Measurements from ENCODE around the gene SLC25A1. TPM values are rescaled to one million over a fixed set of nuclear protein-coding genes. Genes with fewer than 3 reads are reported as not detected.
A peak's percentile ranks its signal among the peaks of the same experiment; 100 is the strongest.

Gene SLC25A1
- total RNA-seq, 2 donors from 2014 or later = 39.0 to 48.2 TPM

- intact Hi-C loops (cut with DNase I) = no loop called here
- ATAC-seq (no peak), DNase-seq (no peak)
Observed at GRCh38 chr22:19184276-19184997, 5.9 kb upstream of the SLC25A1 start.

- ATAC-seq (no peak), DNase-seq (no peak)
- intact Hi-C loops (cut with DNase I) = no loop called here
Observed at GRCh38 chr22:19183216-19183615, 4.7 kb upstream of the SLC25A1 start.

- DNase-seq (no peak), ATAC-seq (no peak)
- intact Hi-C loops (cut with DNase I) = no loop called here
Observed at GRCh38 chr22:19182472-19183157, 4.1 kb upstream of the SLC25A1 start.

GRCh38 chr22:19181786-19182471 is 3.4 kb upstream of the SLC25A1 start:
- intact Hi-C loops (cut with DNase I) = no loop called here
- ATAC-seq (no peak), DNase-seq (no peak)

- intact Hi-C loops (cut with DNase I) = no loop called here
- ATAC-seq = no peak
- DNase-seq = no peak
Observed at GRCh38 chr22:19180740-19181410, 2.3 kb upstream of the SLC25A1 start.

- DNase-seq = no peak
- intact Hi-C loops (cut with DNase I) = no loop called here
- ATAC-seq = no peak
Observed at GRCh38 chr22:19180234-19180633, 1.7 kb upstream of the SLC25A1 start.

GRCh38 chr22:19179497-19180048 is 1.0 kb upstream of the SLC25A1 start:
- DNase-seq = peak; percentile 81
- intact Hi-C loops (cut with DNase I) = no loop called here
- ATAC-seq = peak; percentile 70 to 81

- ATAC-seq (peak; percentile 9 to 14), DNase-seq (peak; percentile 68)
- intact Hi-C loops (cut with DNase I) = no loop called here
Observed at GRCh38 chr22:19178065-19178656, 375 bp downstream of the SLC25A1 start.

GRCh38 chr22:19177164-19178064 is 1.1 kb downstream of the SLC25A1 start:
- intact Hi-C loops (cut with DNase I) = no loop called here
- ATAC-seq (no peak), DNase-seq (no peak)

GRCh38 chr22:19176732-19177131 is 1.8 kb downstream of the SLC25A1 start:
- intact Hi-C loops (cut with DNase I) = no loop called here
- DNase-seq (no peak), ATAC-seq (no peak)

- intact Hi-C loops (cut with DNase I) = no loop called here
Observed at GRCh38 chr22:19176175-19176643, 2.3 kb downstream of the SLC25A1 start.

GRCh38 chr22:19175602-19176174 is 2.8 kb downstream of the SLC25A1 start:
- DNase-seq (no peak), ATAC-seq (no peak)
- intact Hi-C loops (cut with DNase I) = no loop called here

More at GRCh38 chr22:19176175-19176643, 2.3 kb downstream of the SLC25A1 start:
- DNase-seq (no peak), ATAC-seq (no peak)

GRCh38 chr22:19175026-19175601 is 3.4 kb downstream of the SLC25A1 start:
- intact Hi-C loops (cut with DNase I) = no loop called here

GRCh38 chr22:19174106-19175025 is 4.2 kb downstream of the SLC25A1 start:
- peak in 1 of 2 donors; percentile 1 for ATAC-seq
- peak; percentile 61 for DNase-seq
- intact Hi-C loops (cut with DNase I) = no loop called here

More at GRCh38 chr22:19175026-19175601, 3.4 kb downstream of the SLC25A1 start:
- ATAC-seq = no peak
- DNase-seq = no peak

- ATAC-seq (no peak), DNase-seq (no peak)
- intact Hi-C loops (cut with DNase I) = no loop called here
Observed at GRCh38 chr22:19173047-19174035, 5.2 kb downstream of the SLC25A1 start.
